Measurements from ENCODE around the gene VAMP7. TPM values are rescaled to one million over a fixed set of nuclear protein-coding genes. Genes with fewer than 3 reads are reported as not detected.

VAMP7 gene
- total RNA-seq, 1 experiment from 2014 or later: 60.2 TPM

DNA sequence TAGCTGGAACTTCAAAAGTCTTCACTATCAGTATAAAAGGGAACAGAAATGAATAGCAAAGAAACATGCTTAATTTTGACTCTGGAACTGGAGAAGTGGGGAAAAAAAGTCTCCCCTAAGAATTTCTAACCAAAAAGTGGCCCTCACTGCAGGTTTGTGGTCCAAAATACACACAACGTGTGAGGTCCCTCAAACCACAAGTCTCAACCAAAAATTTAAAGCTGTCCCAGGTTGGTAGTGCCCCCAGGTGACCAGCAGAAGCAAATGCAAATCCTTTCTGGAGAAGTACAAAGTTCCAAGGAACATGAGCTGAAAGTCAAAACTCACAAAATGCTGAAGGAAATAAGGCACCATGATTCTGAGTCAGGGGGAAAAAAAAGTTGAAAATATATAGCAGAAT lies 23.6 kb upstream of the VAMP7 start:
- no peaks in the 10 kb centered on the region for H3K9me3 ChIP-seq (ENCODE audit: insufficient read depth, low read depth)
- no peak overlapping the region for H3K27ac ChIP-seq
- H3K79me2 ChIP-seq (ENCODE audit: low read depth): no peaks in the 10 kb centered on the region
- no peak overlapping the region for H2AFZ ChIP-seq
- intact Hi-C loops (cut with micrococcal nuclease; ENCODE audit: unreplicated experiment): no loop called here
- TF ChIP-seq EZH2 (IDR thresholded peaks at IDR 0.05; ENCODE audit: low read depth): no peak
- TF ChIP-seq, protein P1, sequence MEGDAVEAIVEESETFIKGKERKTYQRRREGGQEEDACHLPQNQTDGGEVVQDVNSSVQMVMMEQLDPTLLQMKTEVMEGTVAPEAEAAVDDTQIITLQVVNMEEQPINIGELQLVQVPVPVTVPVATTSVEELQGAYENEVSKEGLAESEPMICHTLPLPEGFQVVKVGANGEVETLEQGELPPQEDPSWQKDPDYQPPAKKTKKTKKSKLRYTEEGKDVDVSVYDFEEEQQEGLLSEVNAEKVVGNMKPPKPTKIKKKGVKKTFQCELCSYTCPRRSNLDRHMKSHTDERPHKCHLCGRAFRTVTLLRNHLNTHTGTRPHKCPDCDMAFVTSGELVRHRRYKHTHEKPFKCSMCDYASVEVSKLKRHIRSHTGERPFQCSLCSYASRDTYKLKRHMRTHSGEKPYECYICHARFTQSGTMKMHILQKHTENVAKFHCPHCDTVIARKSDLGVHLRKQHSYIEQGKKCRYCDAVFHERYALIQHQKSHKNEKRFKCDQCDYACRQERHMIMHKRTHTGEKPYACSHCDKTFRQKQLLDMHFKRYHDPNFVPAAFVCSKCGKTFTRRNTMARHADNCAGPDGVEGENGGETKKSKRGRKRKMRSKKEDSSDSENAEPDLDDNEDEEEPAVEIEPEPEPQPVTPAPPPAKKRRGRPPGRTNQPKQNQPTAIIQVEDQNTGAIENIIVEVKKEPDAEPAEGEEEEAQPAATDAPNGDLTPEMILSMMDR (conservative IDR thresholded peaks at IDR 0.05): peak; percentile 43; the same call in 1 of the 2 replicates
- ChIA-PET POLR2A (ENCODE audit: unreplicated experiment) (no interaction called here), CTCF (no interaction called here)
- H3K27me3 ChIP-seq (ENCODE audit: insufficient read depth, low read depth): no peaks in the 10 kb centered on the region
- H3K4me3 ChIP-seq: no peak overlapping the region
- H3K9me2 ChIP-seq (ENCODE audit: insufficient read depth): no peaks in the 10 kb centered on the region
- no peaks in the 10 kb centered on the region for H3K4me1 ChIP-seq (replicated peaks; ENCODE audit: insufficient read depth)
- DNase-seq: no peak
- H3K4me2 ChIP-seq: no peak overlapping the region
- H4K20me1 ChIP-seq (ENCODE audit: insufficient read depth): no peaks in the 10 kb centered on the region
- no peaks in the 10 kb centered on the region for H3F3A ChIP-seq (ENCODE audit: insufficient read depth, low read depth)
- BruUV-seq (replicated peaks): no TSS peak
- no peaks in the 10 kb centered on the region for H3K36me3 ChIP-seq (ENCODE audit: low read depth)

DNA sequence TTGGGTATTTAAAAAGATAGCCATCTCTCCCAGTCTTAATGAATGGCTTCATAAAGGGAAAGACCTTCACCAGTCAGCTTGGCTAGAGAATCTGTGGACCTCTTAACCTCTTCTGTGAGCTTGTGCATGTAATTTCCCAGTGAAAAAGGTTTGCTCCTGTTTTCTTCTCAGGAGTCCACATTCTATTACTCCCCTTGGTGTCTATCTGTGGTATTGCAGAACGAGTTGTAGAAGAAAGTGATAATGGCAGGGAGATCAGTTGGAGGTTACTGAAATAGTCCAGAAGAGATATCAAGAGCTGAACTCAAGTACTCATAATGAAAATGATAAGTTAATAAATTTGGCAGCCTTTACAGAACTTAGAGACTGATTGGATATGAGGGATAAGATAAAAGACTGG lies 16.5 kb upstream of the VAMP7 start:
- Histone ChIP-seq H3K4me1 (replicated peaks; ENCODE audit: insufficient read depth) (no peaks in the 10 kb centered on the region), H3K4me3 (no peak overlapping the region), H3K27ac (no peak overlapping the region), H4K20me1 (ENCODE audit: insufficient read depth) (no peaks in the 10 kb centered on the region), H3K9me2 (ENCODE audit: insufficient read depth) (no peaks in the 10 kb centered on the region), H3F3A (ENCODE audit: insufficient read depth, low read depth) (no peaks in the 10 kb centered on the region), H3K79me2 (ENCODE audit: low read depth) (no peaks in the 10 kb centered on the region), H3K9me3 (ENCODE audit: insufficient read depth, low read depth) (no peaks in the 10 kb centered on the region), H3K36me3 (ENCODE audit: low read depth) (no peaks in the 10 kb centered on the region), H3K4me2 (no peak overlapping the region), H3K27me3 (ENCODE audit: insufficient read depth, low read depth) (no peaks in the 10 kb centered on the region), H2AFZ (no peak overlapping the region)
- no TSS peak for BruUV-seq (replicated peaks)
- DNase-seq: no peak
- TF ChIP-seq, protein P1 (conservative IDR thresholded peaks at IDR 0.05): peak; percentile 44
- TF ChIP-seq EZH2 (IDR thresholded peaks at IDR 0.05; ENCODE audit: low read depth): no peak
- intact Hi-C loops (cut with micrococcal nuclease; ENCODE audit: unreplicated experiment): no loop called here
- ChIA-PET POLR2A (ENCODE audit: unreplicated experiment) (no interaction called here), CTCF (no interaction called here)

DNA sequence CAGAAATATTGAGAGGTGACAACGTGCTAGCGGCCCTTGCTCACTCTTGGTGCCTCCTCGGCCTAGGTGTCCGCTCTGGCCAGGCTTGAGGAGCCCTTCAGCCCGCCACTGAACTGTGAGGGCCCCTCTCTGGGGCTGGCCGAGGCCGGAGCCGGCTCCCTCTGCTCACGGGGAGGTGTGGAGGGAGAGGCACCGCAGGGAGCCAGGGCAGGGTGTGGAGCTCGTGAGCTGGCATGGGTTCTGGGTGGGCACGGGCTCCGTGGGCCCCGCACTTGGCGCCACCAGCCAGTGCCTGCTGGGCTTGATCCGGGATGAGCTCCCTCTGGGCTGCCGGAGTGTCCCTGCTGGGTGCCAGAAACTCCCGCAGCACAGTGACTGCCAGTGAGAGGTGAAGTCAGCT lies 16.0 kb upstream of the VAMP7 start:
- no peak for DNase-seq
- H4K20me1 ChIP-seq (ENCODE audit: insufficient read depth): no peaks in the 10 kb centered on the region
- no peak overlapping the region for H3K4me2 ChIP-seq
- TF ChIP-seq, protein P1 (conservative IDR thresholded peaks at IDR 0.05): no peak
- no peak for TF ChIP-seq EZH2 (IDR thresholded peaks at IDR 0.05; ENCODE audit: low read depth)
- H3K27ac ChIP-seq: no peak overlapping the region
- no peaks in the 10 kb centered on the region for H3K36me3 ChIP-seq (ENCODE audit: low read depth)
- no peaks in the 10 kb centered on the region for H3K9me3 ChIP-seq (ENCODE audit: insufficient read depth, low read depth)
- no peaks in the 10 kb centered on the region for H3K4me1 ChIP-seq (replicated peaks; ENCODE audit: insufficient read depth)
- H3K9me2 ChIP-seq (ENCODE audit: insufficient read depth): no peaks in the 10 kb centered on the region
- H3K27me3 ChIP-seq (ENCODE audit: insufficient read depth, low read depth): no peaks in the 10 kb centered on the region
- no peaks in the 10 kb centered on the region for H3K79me2 ChIP-seq (ENCODE audit: low read depth)
- H2AFZ ChIP-seq: no peak overlapping the region
- BruUV-seq (replicated peaks): no TSS peak
- H3F3A ChIP-seq (ENCODE audit: insufficient read depth, low read depth): no peaks in the 10 kb centered on the region
- intact Hi-C loops (cut with micrococcal nuclease; ENCODE audit: unreplicated experiment): no loop called here
- ChIA-PET POLR2A (ENCODE audit: unreplicated experiment) (no interaction called here), CTCF (no interaction called here)
- H3K4me3 ChIP-seq: no peak overlapping the region

All from PC-9 (cell line).